Lower leg skin (tissue), 4 donors: ENCODE measurements around the gene BCL7A. TPM values are rescaled to one million over a fixed set of nuclear protein-coding genes. Genes with fewer than 3 reads are reported as not detected.
"Not testable (repeated sequence)": the region's sequence is repeated elsewhere in the genome, so short reads cannot be mapped to it uniquely, and the experiment has no call there.

ENCODE experiments used
- DNase-seq, 2 donors: peaks; one replicate each; pipeline ENCODE4 v3.0.0-alpha.2; 2019; ENCODE audit warnings: low spot score in 2 of 2
- H3K4me3 ChIP-seq: fragments of 200-600 bp; sonication (generic); 2 replicates; pipeline ENCODE4 v1.5.1; 2017; ENCODE audit warnings: mild to moderate bottlenecking, low read depth; ENCODE audit not compliant: poor library complexity, severe bottlenecking
- CTCF ChIP-seq, 3 donors: fragments of 450-650 bp; IDR thresholded peaks; one replicate each; pipeline ENCODE4 v1.5.1; 2016; ENCODE audit warnings: antibody characterized with exemption in 3 of 3, mild to moderate bottlenecking in 3 of 3, moderate library complexity in 2 of 3
- POLR2A ChIP-seq, 2 donors: fragments of 450-650 bp; IDR thresholded peaks; one replicate each; pipeline ENCODE4 v1.6.1; 2016 to 2017; ENCODE audit warnings: antibody characterized with exemption in 2 of 2, mild to moderate bottlenecking in 1 of 2, moderate library complexity in 1 of 2
- WGBS, 2 donors: methylation state at CpG; one replicate each; pipeline ENCODE4 v1.1.5; 2018; 5-methylcytosine and 5-hydroxymethylcytosine counted together
- intact Hi-C: fragments of 100-400 bp; cut with DNase I; formaldehyde crosslinking; loops from one replicate; pipeline ENCODE4 v1.15.0; 2023; ENCODE audit warnings: low total_unique reads
- total RNA-seq, 4 donors: library from RNA; depleted of rRNA; stranded (reverse); fragments of >200 nt; gene quantifications; one replicate each; pipeline ENCODE4 v1.1.0, GENCODE V29; 2016

The BCL7A gene
- total RNA-seq, 4 donors from 2014 or later, result 17.8 to 22.3 (median 18.9) TPM

- no peak for DNase-seq
- intact Hi-C loops, result no loop called here
- WGBS, 2 donors, result 87 to 96% methylated on average over 14 of the region's 14 CpGs
Observed at GRCh38 chr12:121980892-121981272, 40.8 kb upstream of the BCL7A start.

GRCh38 chr12:121981456-121981855 is 40.2 kb upstream of the BCL7A start:
- no peak overlapping the region for H3K4me3 ChIP-seq
- TF ChIP-seq POLR2A (IDR thresholded peaks at IDR 0.05), result no peak
- no peak for TF ChIP-seq CTCF (IDR thresholded peaks at IDR 0.05)
- WGBS, 2 donors, result 80 to 93% methylated on average over 8 of the region's 8 CpGs
- DNase-seq, result no peak
- intact Hi-C loops, result no loop called here

More at GRCh38 chr12:121980892-121981272, 40.8 kb upstream of the BCL7A start:
- no peak overlapping the region for H3K4me3 ChIP-seq
- TF ChIP-seq CTCF (IDR thresholded peaks at IDR 0.05), result no peak

- no peak for DNase-seq
- intact Hi-C loops, result no loop called here
- 95 to 96% methylated on average over 6 of the region's 6 CpGs for WGBS, 2 donors
- H3K4me3 ChIP-seq, result no peak overlapping the region
- TF ChIP-seq CTCF (IDR thresholded peaks at IDR 0.05), result no peak
- no peak for TF ChIP-seq POLR2A (IDR thresholded peaks at IDR 0.05)
Observed at GRCh38 chr12:121982950-121983349, 38.7 kb upstream of the BCL7A start.

GRCh38 chr12:121983536-121984210 is 38.0 kb upstream of the BCL7A start:
- DNase-seq, result no peak
- WGBS, 2 donors, result 66 to 67% methylated on average over 13 of the region's 13 CpGs
- TF ChIP-seq POLR2A (IDR thresholded peaks at IDR 0.05), result no peak
- TF ChIP-seq CTCF (IDR thresholded peaks at IDR 0.05), result no peak
- no peak overlapping the region for H3K4me3 ChIP-seq
- intact Hi-C loops, result no loop called here

- no peak for DNase-seq
- 82 to 85% methylated on average over 14 of the region's 14 CpGs for WGBS, 2 donors
- TF ChIP-seq CTCF (IDR thresholded peaks at IDR 0.05) (no peak), POLR2A (IDR thresholded peaks at IDR 0.05) (no peak)
- H3K4me3 ChIP-seq, result no peak overlapping the region
- intact Hi-C loops, result no loop called here
Observed at GRCh38 chr12:121986489-121987245, 35.0 kb upstream of the BCL7A start.

- WGBS, 2 donors, result 94 to 95% methylated on average over 10 of the region's 10 CpGs
- H3K4me3 ChIP-seq, intact Hi-C loops, DNase-seq: not testable (repeated sequence)
Observed at GRCh38 chr12:121988519-121988918, 33.2 kb upstream of the BCL7A start.
